Astrocyte (in vitro differentiated cells and primary cell): Measurements from ENCODE around the gene DDRGK1. TPM values are rescaled to one million over a fixed set of nuclear protein-coding genes. Genes with fewer than 3 reads are reported as not detected.

Source experiments
- DNase-seq: peaks from one replicate; pipeline ENCODE4 v3.0.0-alpha.2; 2010; ENCODE audit warnings: low read depth
- FAIRE-seq: peaks from 2 replicates; lab custom pipeline; 2011; peaks lifted over from hg19 to GRCh38; lab: Jason Lieb, UNC
- H2AFZ ChIP-seq: 2 replicates; pipeline ENCODE4 v1.6.0; 2012; ENCODE audit warnings: low read depth, low read length, inconsistent platforms
- H3K27ac ChIP-seq: 2 replicates; pipeline ENCODE4 v1.5.1; 2011; ENCODE audit warnings: low read depth, low read length, inconsistent platforms
- H3K27me3 ChIP-seq: 2 replicates; pipeline ENCODE4 v1.6.0; 2011; ENCODE audit warnings: low read length, inconsistent platforms; ENCODE audit not compliant: insufficient read depth
- H3K36me3 ChIP-seq: 2 replicates; pipeline ENCODE4 v1.5.1; 2011; ENCODE audit warnings: low read length, inconsistent platforms; ENCODE audit not compliant: insufficient read depth
- H3K4me1 ChIP-seq: 2 replicates; pipeline ENCODE4 v1.5.1; 2011; ENCODE audit warnings: low read length, inconsistent platforms; ENCODE audit not compliant: insufficient read depth
- H3K4me2 ChIP-seq: 2 replicates; pipeline ENCODE4 v1.6.0; 2012; ENCODE audit warnings: low read length, inconsistent platforms
- H3K4me3 ChIP-seq: 2 replicates; pipeline ENCODE4 v1.5.1; 2011; ENCODE audit warnings: low read depth, mild to moderate bottlenecking, low read length, inconsistent platforms; ENCODE audit not compliant: insufficient read depth
- H3K79me2 ChIP-seq: 2 replicates; pipeline ENCODE4 v1.6.0; 2012; ENCODE audit warnings: mild to moderate bottlenecking, low read length, inconsistent platforms; ENCODE audit not compliant: insufficient read depth
- H3K9ac ChIP-seq: 2 replicates; pipeline ENCODE4 v1.6.0; 2012; ENCODE audit warnings: mild to moderate bottlenecking, low read length, inconsistent platforms
- H3K9me3 ChIP-seq: 2 replicates; pipeline ENCODE4 v1.5.1; 2012; ENCODE audit warnings: low read depth, mild to moderate bottlenecking, low read length, inconsistent platforms; ENCODE audit not compliant: insufficient read depth
- H4K20me1 ChIP-seq: 2 replicates; pipeline ENCODE4 v1.6.0; 2012; ENCODE audit warnings: low read length, inconsistent platforms; ENCODE audit not compliant: insufficient read depth
- H3K27ac Mint-ChIP-seq: one replicate; pipeline ENCODE4 v1.8.0; 2021; ENCODE audit warnings: mild to moderate bottlenecking, mixed read lengths; ENCODE audit not compliant: unreplicated experiment
- H3K27me3 Mint-ChIP-seq: one replicate; pipeline ENCODE4 v1.8.0; 2021; ENCODE audit warnings: low read depth, mixed read lengths; ENCODE audit not compliant: unreplicated experiment
- H3K36me3 Mint-ChIP-seq: one replicate; pipeline ENCODE4 v1.8.0; 2021; ENCODE audit warnings: low read depth, mixed read lengths; ENCODE audit not compliant: unreplicated experiment
- H3K4me1 Mint-ChIP-seq: one replicate; pipeline ENCODE4 v1.8.0; 2021; ENCODE audit warnings: low read depth, mixed read lengths; ENCODE audit not compliant: unreplicated experiment
- H3K4me3 Mint-ChIP-seq: one replicate; pipeline ENCODE4 v1.8.0; 2021; ENCODE audit warnings: mild to moderate bottlenecking, moderate library complexity, mixed read lengths; ENCODE audit not compliant: unreplicated experiment
- H3K9me3 Mint-ChIP-seq: one replicate; pipeline ENCODE4 v1.8.0; 2021; ENCODE audit warnings: mild to moderate bottlenecking, mixed read lengths; ENCODE audit not compliant: unreplicated experiment
- CTCF ChIP-seq: IDR thresholded peaks from 2 replicates; pipeline ENCODE4 v1.5.1; 2011; ENCODE audit warnings: low read depth, mild to moderate bottlenecking, inconsistent platforms, low read length, moderate library complexity; ENCODE audit not compliant: insufficient read depth
- EZH2 ChIP-seq: IDR thresholded peaks from 2 replicates; pipeline ENCODE4 v1.6.1; 2012; ENCODE audit warnings: mild to moderate bottlenecking, low read length, inconsistent platforms; ENCODE audit not compliant: insufficient read depth
- total RNA-seq: library from RNA; stranded (reverse); gene quantifications from 2 replicates; pipeline ENCODE4 v1.2.1, GENCODE V29; 2021

Gene DDRGK1
- total RNA-seq, 1 donor from 2014 or later, result 36.7 TPM

- no peak for TF ChIP-seq EZH2
- no peak for TF ChIP-seq CTCF
- Histone ChIP-seq H3K4me3 (no peak overlapping the region), H3K9ac (no peak overlapping the region), H3K27ac (no peak overlapping the region), H3K27me3 (peaks cover 7% of the 10 kb centered on the region), H3K79me2 (no peaks in the 10 kb centered on the region), H2AFZ (no peak overlapping the region), H3K4me2 (no peak overlapping the region), H4K20me1 (peaks cover 4% of the 10 kb centered on the region), H3K4me1 (no peaks in the 10 kb centered on the region), H3K36me3 (no peaks in the 10 kb centered on the region), H3K9me3 (no peaks in the 10 kb centered on the region)
- Mint-ChIP-seq H3K4me1 (no peaks in the 10 kb centered on the region), H3K4me3 (no peak overlapping the region), H3K27me3 (peaks cover 14% of the 10 kb centered on the region), H3K36me3 (peaks cover 9% of the 10 kb centered on the region), H3K27ac (no peak overlapping the region), H3K9me3 (no peaks in the 10 kb centered on the region)
- no peak for DNase-seq
- FAIRE-seq, result no peak
These were observed 38.1 kb downstream of the DDRGK1 start for GRCh38 chr20:3166338-3166912.

- TF ChIP-seq CTCF (no peak), EZH2 (no peak)
- peaks cover 4% of the 10 kb centered on the region for H4K20me1 ChIP-seq
- no peaks in the 10 kb centered on the region for H3K79me2 ChIP-seq
- peaks cover 7% of the 10 kb centered on the region for H3K27me3 ChIP-seq
- no peaks in the 10 kb centered on the region for H3K9me3 ChIP-seq
- DNase-seq, result no peak
- peaks cover 14% of the 10 kb centered on the region for H3K27me3 Mint-ChIP-seq
- H3K4me2 ChIP-seq, result no peak overlapping the region
- H3K4me1 Mint-ChIP-seq, result no peaks in the 10 kb centered on the region
- peaks cover 9% of the 10 kb centered on the region for H3K36me3 Mint-ChIP-seq
- no peaks in the 10 kb centered on the region for H3K4me1 ChIP-seq
- H2AFZ ChIP-seq, result no peak overlapping the region
- no peak for FAIRE-seq
- no peak overlapping the region for H3K9ac ChIP-seq
- no peak overlapping the region for H3K27ac Mint-ChIP-seq
- no peak overlapping the region for H3K4me3 ChIP-seq
- H3K36me3 ChIP-seq, result no peaks in the 10 kb centered on the region
- H3K9me3 Mint-ChIP-seq, result no peaks in the 10 kb centered on the region
- no peak overlapping the region for H3K27ac ChIP-seq
- H3K4me3 Mint-ChIP-seq, result no peak overlapping the region
These were observed 38.8 kb downstream of the DDRGK1 start for GRCh38 chr20:3165473-3166337.
